RPMI7951 (cell line): Measurements from ENCODE around the gene PERCC1. TPM values are rescaled to one million over a fixed set of nuclear protein-coding genes. Genes with fewer than 3 reads are reported as not detected.

Source experiments
- DNase-seq: peaks from one replicate; pipeline ENCODE4 v3.0.0-alpha.2; 2012; ENCODE audit warnings: low read depth
- total RNA-seq: library from RNA; depleted of rRNA; stranded (reverse); fragments of >200 nt; shearing (Covaris generic); gene quantifications from 2 replicates; pipeline ENCODE4 v1.2.3, GENCODE V29; 2014

PERCC1 gene
- total RNA-seq, 1 experiment from 2014 or later: not detected

GRCh38 chr16:1450218-1450617, 19.3 kb downstream of the PERCC1 start:
- no peak for DNase-seq

GRCh38 chr16:1450841-1451240, 20.0 kb downstream of the PERCC1 start:
- DNase-seq: no peak

- no peak for DNase-seq
Measured at GRCh38 chr16:1451702-1452392, 21.0 kb downstream of the PERCC1 start.

- no peak for DNase-seq
Measured at GRCh38 chr16:1452530-1452929, 21.7 kb downstream of the PERCC1 start.

- DNase-seq: no peak
Measured at GRCh38 chr16:1453316-1453715, 22.4 kb downstream of the PERCC1 start.

- no peak for DNase-seq
Measured at GRCh38 chr16:1454561-1454960, 23.7 kb downstream of the PERCC1 start.

GRCh38 chr16:1455190-1456171, 24.6 kb downstream of the PERCC1 start:
- no peak for DNase-seq

- no peak for DNase-seq
Measured at GRCh38 chr16:1456951-1457350, 26.1 kb downstream of the PERCC1 start.

- no peak for DNase-seq
Measured at GRCh38 chr16:1457489-1458245, 26.8 kb downstream of the PERCC1 start.

GRCh38 chr16:1458336-1458976, 27.6 kb downstream of the PERCC1 start:
- no peak for DNase-seq

- DNase-seq: no peak
Measured at GRCh38 chr16:1458977-1459341, 28.1 kb downstream of the PERCC1 start.

GRCh38 chr16:1459967-1460366, 29.1 kb downstream of the PERCC1 start:
- DNase-seq: no peak

- DNase-seq: no peak
Measured at GRCh38 chr16:1460602-1461138, 29.8 kb downstream of the PERCC1 start.

- no peak for DNase-seq
Measured at GRCh38 chr16:1461146-1461545, 30.3 kb downstream of the PERCC1 start.

GRCh38 chr16:1464196-1464893, 33.5 kb downstream of the PERCC1 start:
- no peak for DNase-seq

- no peak for DNase-seq
Measured at GRCh38 chr16:1464894-1465566, 34.2 kb downstream of the PERCC1 start.

GRCh38 chr16:1465567-1465915, 34.7 kb downstream of the PERCC1 start:
- DNase-seq: no peak

- no peak for DNase-seq
Measured at GRCh38 chr16:1466054-1466453, 35.2 kb downstream of the PERCC1 start.

- no peak for DNase-seq
Measured at GRCh38 chr16:1466968-1467521, 36.2 kb downstream of the PERCC1 start.

GRCh38 chr16:1468426-1468810, 37.5 kb downstream of the PERCC1 start:
- DNase-seq: no peak
